Measurements from ENCODE around the gene OXSM.
A peak's percentile ranks its signal among the peaks of the same experiment; 100 is the strongest.

The OXSM gene

GRCh38 chr3:25782636-25782937, 7.3 kb upstream of the OXSM start:
- no peak for DNase-seq (ENCODE audit: low read depth)
- in situ Hi-C loops (cut with HindIII; ENCODE audit: low sequenced_read_pairs), result no loop called here
- TF ChIP-seq CTCF (IDR thresholded peaks at IDR 0.05; ENCODE audit: low read depth, low read length, missing control alignments), result no peak
- H3K4me3 ChIP-seq (ENCODE audit: low read depth, low read length), result peak overlapping the region; percentile 72

DNA sequence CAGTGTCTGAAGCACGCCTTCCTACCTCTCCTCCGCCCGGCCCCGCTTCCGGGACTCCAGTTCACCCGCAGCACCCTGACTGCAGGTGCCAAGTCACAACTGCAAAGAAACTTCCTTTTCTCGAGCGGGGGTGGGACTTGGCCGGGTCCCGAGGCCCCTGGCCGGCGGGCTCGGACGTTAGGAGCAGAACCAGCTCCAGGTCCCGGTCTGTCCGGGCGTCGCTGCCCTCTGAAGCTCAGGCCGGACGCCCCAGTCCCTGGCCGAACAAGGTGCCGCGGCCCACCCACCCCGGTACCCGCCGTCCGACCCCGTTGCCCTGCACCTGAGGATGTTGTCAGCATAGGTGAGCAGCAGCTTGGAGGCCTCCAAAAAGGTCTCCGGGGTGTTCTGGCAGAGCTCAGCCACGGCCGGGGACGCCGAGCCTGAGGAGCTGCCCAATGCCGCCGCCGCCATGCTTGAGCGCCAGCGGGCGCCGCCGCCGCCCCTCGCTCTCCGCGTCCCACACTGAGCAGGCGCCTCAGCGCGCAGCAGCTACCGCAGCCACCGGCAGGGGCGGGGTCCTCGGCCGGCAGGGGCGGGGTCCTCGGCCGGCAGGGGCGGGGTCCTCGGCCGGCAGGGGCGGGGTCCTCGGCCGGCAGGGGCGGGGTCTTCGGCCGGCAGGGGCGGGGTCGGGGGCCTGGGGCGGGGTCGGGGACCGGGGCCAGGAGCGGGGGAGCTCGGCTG, 6.8 kb upstream of the OXSM start, which contains the start of gene NGLY1:
NGLY1 (minus strand) TSS at position 506 of the 723 bp plus-strand sequence; CDS start at position 453, 53 bp downstream.
- in situ Hi-C loops (cut with HindIII; ENCODE audit: low sequenced_read_pairs), result no loop called here
- DNase-seq (ENCODE audit: low read depth), result peak; percentile 55
- H3K4me3 ChIP-seq (ENCODE audit: low read depth, low read length), result peak within 1 kb of the TSS; percentile 72
- TF ChIP-seq CTCF (IDR thresholded peaks at IDR 0.05; ENCODE audit: low read depth, low read length, missing control alignments), result no peak

GRCh38 chr3:25783661-25784512, 6.0 kb upstream of the OXSM start:
- H3K4me3 ChIP-seq (ENCODE audit: low read depth, low read length), result peak overlapping the region; percentile 72
- DNase-seq (ENCODE audit: low read depth), result no peak
- in situ Hi-C loops (cut with HindIII; ENCODE audit: low sequenced_read_pairs), result no loop called here
- no peak for TF ChIP-seq CTCF (IDR thresholded peaks at IDR 0.05; ENCODE audit: low read depth, low read length, missing control alignments)

DNA sequence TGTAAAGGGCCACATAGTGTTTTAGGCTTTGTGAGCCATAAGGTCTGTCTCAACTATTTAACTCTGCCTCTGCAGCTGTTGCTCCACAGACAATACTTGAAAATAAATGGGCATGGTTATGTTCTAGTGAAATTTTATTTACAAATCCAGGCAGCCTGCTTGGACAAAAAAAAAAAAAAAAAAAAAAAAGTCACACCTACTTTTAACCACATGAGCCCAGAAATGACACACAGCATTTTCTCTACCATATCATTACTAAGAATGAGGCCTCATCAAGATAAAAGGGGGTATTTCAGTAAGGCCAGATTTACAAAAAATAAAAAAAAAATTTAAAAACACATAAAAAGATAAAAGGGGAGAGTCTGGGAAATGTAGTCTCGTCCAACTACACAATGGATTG, 4.9 kb upstream of the OXSM start:
- in situ Hi-C loops (cut with HindIII; ENCODE audit: low sequenced_read_pairs), result no loop called here
- no peak for TF ChIP-seq CTCF (IDR thresholded peaks at IDR 0.05; ENCODE audit: low read depth, low read length, missing control alignments)
- DNase-seq (ENCODE audit: low read depth), result no peak
- no peak overlapping the region for H3K4me3 ChIP-seq (ENCODE audit: low read depth, low read length)

- no peak overlapping the region for H3K4me3 ChIP-seq (ENCODE audit: low read depth, low read length)
- no peak for TF ChIP-seq CTCF (IDR thresholded peaks at IDR 0.05; ENCODE audit: low read depth, low read length, missing control alignments)
- no peak for DNase-seq (ENCODE audit: low read depth)
- in situ Hi-C loops (cut with HindIII; ENCODE audit: low sequenced_read_pairs), result no loop called here
These were observed 4.1 kb upstream of the OXSM start for GRCh38 chr3:25785826-25786225.

DNA sequence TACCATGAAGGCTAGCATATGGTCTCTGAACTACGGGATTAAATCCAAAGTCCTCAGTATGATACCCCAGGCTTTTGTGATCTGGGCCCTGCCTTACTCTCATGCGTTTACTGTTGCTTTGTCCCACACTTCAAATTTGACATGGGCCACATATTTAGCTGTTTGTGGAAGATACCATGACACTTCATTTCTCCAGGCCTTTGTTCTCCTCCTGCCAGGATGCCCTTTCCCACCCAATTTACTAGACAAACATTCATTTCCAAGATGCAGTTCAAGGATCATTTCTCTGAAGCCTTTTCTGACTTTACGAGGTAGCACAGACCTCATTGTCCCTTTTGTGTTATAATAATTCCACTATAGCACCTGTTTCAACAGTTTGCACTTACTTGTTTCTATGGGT, 2.2 kb upstream of the OXSM start:
- no peak for TF ChIP-seq CTCF (IDR thresholded peaks at IDR 0.05; ENCODE audit: low read depth, low read length, missing control alignments)
- in situ Hi-C loops (cut with HindIII; ENCODE audit: low sequenced_read_pairs), result no loop called here
- no peak for DNase-seq (ENCODE audit: low read depth)
- no peak overlapping the region for H3K4me3 ChIP-seq (ENCODE audit: low read depth, low read length)
